Neural progenitor cell (in vitro differentiated cells): ENCODE data around the gene SLC4A2.
A peak's percentile ranks its signal among the peaks of the same experiment; 100 is the strongest.

Experiments
- CTCF ChIP-seq: fragments of 200-600 bp; sonication (generic); IDR thresholded peaks from 2 replicates; pipeline ENCODE4 v1.5.1; 2017; ENCODE audit warnings: antibody characterized with exemption, mild to moderate bottlenecking
- EZH2 ChIP-seq: fragments of 200-600 bp; sonication (generic); IDR thresholded peaks from 2 replicates; pipeline ENCODE4 v1.6.1; 2017; ENCODE audit warnings: antibody characterized with exemption, mild to moderate bottlenecking, moderate library complexity

- TF ChIP-seq CTCF (peak; percentile 28), EZH2 (peak; percentile 53)
Measured at GRCh38 chr7:151115121-151115835, 55.9 kb downstream of the SLC4A2 start.
